ENCODE results near the gene DIAPH1.

The DIAPH1 gene

GRCh38 chr5:141477815-141478214, 141.0 kb downstream of the DIAPH1 start:
- in situ Hi-C loops (cut with HindIII; ENCODE audit: low pct_ligation_motif_present, low pct_unique_long_range_greater_than_20kb, low sequenced_read_pairs): no loop called here
- no peak for DNase-seq

- in situ Hi-C loops (cut with HindIII; ENCODE audit: low pct_ligation_motif_present, low pct_unique_long_range_greater_than_20kb, low sequenced_read_pairs): no loop called here
- DNase-seq: no peak
Observed at GRCh38 chr5:141477044-141477575, 141.7 kb downstream of the DIAPH1 start.

GRCh38 chr5:141476132-141476911, 142.5 kb downstream of the DIAPH1 start:
- in situ Hi-C loops (cut with HindIII; ENCODE audit: low pct_ligation_motif_present, low pct_unique_long_range_greater_than_20kb, low sequenced_read_pairs): no loop called here
- peak; percentile 62 for DNase-seq

- in situ Hi-C loops (cut with HindIII; ENCODE audit: low pct_ligation_motif_present, low pct_unique_long_range_greater_than_20kb, low sequenced_read_pairs): no loop called here
- peak; percentile 95 for DNase-seq
Observed at GRCh38 chr5:141475625-141476131, 143.1 kb downstream of the DIAPH1 start, which contains the start of gene PCDHGC3. Gene PCDHGC3, plus strand, starts transcription at chr5:141475966. Its CDS starts 151 bp downstream, at chr5:141476117.

GRCh38 chr5:141465351-141465750, 153.4 kb downstream of the DIAPH1 start:
- no peak for DNase-seq

More at GRCh38 chr5:141465351-141465750, 153.4 kb downstream of the DIAPH1 start:
- in situ Hi-C loops (cut with HindIII; ENCODE audit: low pct_ligation_motif_present, low pct_unique_long_range_greater_than_20kb, low sequenced_read_pairs): no loop called here
